ENCODE results near the gene GLI3.
"Not testable (repeated sequence)": the region's sequence is repeated elsewhere in the genome, so short reads cannot be mapped to it uniquely, and the experiment has no call there.

Gene GLI3

DNA sequence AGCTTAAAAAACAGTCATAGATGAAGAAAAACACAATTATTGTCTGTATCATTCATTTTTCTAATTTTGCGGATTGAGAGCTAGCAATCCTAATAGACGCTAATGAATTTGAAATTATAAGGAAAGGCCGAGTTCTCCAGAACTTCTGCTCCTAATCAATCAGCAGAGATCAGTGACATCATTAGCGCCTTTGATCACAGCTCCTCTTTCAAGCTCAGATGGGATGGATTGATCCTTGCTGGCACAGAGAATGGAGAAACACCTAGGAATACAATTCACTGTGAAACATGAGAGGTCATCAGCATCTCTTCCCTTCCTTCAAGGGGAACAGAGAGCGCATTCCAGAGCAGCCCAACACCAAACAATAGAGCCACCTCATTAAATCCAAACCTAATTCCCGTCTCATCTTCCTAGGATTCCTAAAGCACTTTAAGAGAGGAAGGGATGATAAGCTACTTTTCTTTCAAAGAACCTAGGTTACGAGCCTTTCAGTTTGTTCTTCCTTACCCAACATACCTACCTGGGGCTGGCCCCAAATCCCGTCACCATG lies 24.4 kb downstream of the GLI3 start:
- no peak for DNase-seq (ENCODE audit: low spot score)

GRCh38 chr7:42211938-42212337 lies 25.1 kb downstream of the GLI3 start:
- no peak for DNase-seq (ENCODE audit: low spot score)

DNA sequence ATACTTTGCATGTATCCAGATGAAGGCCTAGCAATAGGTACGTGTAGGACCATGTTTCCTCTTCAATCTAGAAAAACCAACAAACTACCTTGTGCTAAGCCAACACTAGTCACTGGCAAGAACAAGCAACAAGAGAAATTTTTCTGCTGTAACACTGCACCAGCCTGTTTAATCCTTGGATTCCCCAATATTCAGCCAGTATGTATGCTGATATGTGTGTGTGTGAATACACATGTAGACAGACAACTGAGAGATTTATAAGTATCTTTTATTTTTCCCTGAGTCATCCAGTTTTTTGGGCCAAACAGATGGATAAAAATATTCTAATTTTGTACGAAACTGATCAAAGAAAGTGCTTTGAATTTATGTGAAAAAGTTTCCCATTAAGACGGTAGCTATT lies 26.2 kb downstream of the GLI3 start:
- DNase-seq (ENCODE audit: low spot score), result no peak

GRCh38 chr7:42210333-42210732 lies 26.7 kb downstream of the GLI3 start:
- no peak for DNase-seq (ENCODE audit: low spot score)

- not testable (repeated sequence) for DNase-seq (ENCODE audit: low spot score)
Observed at GRCh38 chr7:42209085-42209484, 27.9 kb downstream of the GLI3 start.

DNA sequence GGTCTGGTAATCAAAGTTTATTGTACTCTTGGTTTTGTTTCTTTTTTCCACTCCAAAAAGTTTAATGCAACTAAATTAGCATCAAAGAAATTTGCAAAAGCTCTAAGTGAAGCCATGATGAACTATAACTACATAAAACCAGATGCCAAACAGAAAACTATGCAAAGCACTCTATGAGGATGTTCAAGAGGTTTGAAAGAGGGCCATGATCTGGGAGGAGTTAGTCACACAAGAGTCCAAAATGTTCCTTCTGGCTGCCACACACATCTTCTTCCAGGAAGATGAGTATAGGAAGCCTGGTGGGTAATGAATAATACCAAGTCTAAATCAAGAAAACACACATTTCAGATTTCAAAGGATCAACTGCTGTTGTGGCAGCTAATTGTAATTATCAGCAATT lies 28.4 kb downstream of the GLI3 start:
- DNase-seq (ENCODE audit: low spot score), result no peak

DNA sequence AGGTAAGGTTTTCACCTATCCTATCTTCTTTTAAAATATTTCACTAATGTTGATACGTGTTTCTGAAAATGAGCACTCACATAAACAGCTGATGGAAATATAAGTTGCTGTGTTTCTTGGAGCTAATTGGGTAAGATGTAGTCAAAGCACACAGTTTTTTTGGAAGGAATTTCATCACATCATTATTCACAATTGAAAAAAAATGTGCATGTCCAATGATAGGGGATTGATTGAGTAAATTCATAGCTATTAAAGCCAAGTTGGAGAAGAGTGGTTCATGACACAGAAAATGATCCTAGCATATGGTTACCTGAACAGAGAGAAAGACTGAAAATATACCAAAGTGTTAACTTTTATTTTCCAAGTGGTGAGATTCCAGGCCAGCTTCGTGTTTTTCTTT lies 29.6 kb downstream of the GLI3 start:
- no peak for DNase-seq (ENCODE audit: low spot score)

DNA sequence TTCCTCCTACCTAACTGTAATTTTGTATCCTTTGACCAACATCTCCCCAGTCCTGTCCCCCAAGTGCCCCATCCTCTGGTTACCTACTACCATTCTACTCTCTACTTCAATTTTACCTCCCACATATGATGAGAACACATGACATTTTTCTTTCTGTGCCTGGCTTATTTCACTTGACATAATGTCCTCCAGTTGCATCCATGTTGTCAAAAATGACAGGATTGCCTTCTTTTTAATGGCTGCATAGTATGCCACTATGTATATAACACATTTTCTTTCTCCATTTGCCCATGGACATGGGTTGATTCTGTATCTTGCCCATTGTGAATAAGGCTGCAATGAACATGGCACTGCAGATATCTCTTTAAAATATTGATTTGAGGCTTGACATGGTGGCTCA lies 33.7 kb downstream of the GLI3 start:
- DNase-seq (ENCODE audit: low spot score), result no peak

DNA sequence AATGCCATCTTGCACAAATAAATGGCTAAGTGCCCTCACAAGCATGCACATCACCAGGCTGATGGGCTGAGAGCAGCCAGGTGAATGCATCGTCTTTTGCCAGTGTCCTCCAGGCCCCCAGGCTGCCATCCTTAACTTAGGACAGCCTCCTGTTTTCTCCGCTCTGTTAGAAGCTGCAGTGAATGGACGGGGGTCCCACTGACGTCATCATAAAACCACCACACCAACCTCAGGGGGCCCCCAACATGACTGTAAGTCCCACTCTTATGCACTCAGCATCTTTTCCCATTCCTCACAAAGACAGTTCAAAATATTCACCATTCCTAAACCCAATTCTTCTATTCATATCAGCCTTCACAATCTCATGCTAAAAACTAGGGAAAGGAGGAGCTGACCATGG lies 34.4 kb downstream of the GLI3 start:
- no peak for DNase-seq (ENCODE audit: low spot score)

GRCh38 chr7:42198974-42199668 lies 37.9 kb downstream of the GLI3 start:
- peak; percentile 57 for DNase-seq (ENCODE audit: low spot score)

DNA sequence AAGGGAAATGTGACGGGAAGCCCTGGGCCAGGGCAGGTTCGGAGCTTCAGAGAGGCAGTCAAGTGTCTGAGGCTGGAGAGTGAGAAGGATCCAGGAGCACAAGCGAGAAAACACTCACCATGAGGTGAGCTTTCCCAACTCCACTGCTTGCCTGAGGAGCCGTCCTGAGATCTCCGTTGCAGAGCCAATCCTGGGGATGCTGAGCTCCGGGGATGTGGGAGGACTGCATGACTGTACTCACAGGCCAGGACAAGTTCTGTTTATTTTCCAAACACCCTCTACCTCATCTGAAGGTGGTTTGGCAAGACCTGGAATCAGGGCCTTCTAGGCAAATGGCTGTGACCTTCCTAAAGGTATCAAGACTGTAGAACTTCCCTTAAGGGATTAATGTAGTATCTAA lies 38.7 kb downstream of the GLI3 start:
- no peak for DNase-seq (ENCODE audit: low spot score)

GRCh38 chr7:42197451-42197850 lies 39.6 kb downstream of the GLI3 start:
- no peak for DNase-seq (ENCODE audit: low spot score)

DNA sequence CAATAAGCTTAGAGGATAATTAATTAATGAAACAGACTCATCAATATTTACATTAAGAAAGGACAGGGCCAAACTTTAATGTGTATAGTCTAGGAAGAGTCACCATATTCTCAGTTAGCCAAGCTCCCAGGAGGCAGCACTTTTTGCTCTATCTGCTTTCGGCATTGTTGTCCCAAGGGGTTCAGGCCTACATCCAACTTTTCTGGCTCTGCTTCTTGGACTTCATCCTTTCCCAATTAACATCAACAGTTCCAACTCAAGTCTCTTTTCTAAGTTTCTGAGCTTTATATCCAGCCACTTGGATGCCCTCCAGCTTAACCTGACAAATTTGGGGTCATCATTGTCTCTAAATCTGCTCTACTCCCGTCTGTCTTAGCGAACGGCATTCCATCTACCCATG lies 42.8 kb downstream of the GLI3 start:
- no peak for DNase-seq (ENCODE audit: low spot score)

DNA sequence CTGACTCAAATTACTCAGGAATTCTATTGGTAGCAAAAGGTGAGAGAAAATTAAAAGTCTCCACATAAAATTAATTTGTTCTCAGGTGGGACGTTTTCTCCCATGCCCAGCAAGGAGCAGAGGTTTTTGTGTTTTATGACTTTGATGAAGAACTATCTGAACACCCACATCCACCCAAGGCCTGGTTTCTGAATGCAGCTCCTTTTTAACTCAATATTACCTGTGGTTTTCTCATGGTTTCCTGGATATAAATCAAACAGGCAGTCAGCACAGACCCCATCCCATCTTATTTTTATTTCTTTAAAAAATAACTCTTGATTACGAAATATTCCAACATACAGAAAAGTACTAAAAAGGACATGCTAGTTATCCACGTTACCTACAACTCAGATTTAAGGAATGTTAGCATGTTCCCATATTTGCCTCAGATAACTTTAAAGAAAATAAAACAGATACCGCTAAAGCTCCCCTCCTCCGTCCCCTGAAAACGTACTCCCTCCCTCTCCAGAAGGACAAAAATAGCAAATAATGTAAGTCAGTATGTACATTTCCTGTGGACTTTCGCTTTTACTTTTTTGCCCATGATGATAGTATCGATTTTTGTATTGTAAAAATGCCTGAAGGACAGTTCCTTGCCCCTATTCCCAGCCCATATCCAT lies 43.4 kb downstream of the GLI3 start:
- DNase-seq (ENCODE audit: low spot score), result no peak

DNA sequence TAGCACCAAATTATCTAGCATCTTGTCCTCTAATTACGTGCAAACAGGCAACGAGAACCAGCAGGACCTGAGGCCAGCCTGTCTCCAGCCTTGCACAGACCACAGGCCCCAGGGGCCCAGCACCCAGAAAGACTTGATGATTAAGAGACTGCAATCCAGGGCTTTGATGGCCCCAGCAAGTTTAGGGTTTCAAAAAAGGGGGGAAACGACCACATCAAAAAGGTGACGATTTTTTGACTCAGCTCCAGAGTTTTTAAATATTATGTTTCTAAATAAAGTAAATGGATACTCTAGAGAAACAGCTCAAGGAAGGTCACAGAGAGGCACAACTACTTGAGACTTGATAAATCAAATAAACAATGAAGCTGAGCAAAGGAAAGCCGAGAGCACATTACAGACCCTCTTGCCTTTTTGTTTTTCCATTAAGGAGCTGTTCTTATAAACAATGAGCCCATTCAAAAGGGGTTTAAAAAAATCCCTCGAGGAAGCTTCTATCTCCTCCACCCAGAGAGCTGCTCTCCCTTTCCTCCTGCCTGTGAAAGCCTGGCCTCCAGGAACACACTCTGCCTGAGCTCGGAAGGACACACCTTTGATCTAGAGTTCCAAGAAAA lies 44.1 kb downstream of the GLI3 start:
- no peak for DNase-seq (ENCODE audit: low spot score)

GRCh38 chr7:42192066-42192465 lies 44.9 kb downstream of the GLI3 start:
- DNase-seq (ENCODE audit: low spot score), result no peak

DNA sequence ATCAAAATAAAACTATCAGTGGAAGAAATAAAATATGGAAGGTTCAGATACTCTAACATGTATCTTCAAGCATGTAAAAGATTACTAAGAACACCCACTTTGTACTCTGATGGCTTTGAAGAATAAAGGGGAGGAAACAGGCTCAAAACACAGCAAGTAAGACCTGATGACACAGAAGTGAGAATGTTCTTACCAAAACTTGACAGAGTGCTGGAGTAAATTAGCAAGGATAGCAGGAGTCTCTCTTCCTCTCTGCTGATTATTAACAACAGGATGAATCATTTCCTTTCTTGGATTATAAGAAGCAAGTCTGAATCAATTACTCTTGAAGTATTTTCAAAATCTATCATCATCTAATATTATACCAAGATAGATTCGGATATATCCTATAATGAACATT lies 47.5 kb downstream of the GLI3 start:
- no peak for DNase-seq (ENCODE audit: low spot score)

GRCh38 chr7:42186151-42186550 lies 50.9 kb downstream of the GLI3 start:
- DNase-seq (ENCODE audit: low spot score), result no peak

GRCh38 chr7:42185726-42186125 lies 51.3 kb downstream of the GLI3 start:
- no peak for DNase-seq (ENCODE audit: low spot score)

DNA sequence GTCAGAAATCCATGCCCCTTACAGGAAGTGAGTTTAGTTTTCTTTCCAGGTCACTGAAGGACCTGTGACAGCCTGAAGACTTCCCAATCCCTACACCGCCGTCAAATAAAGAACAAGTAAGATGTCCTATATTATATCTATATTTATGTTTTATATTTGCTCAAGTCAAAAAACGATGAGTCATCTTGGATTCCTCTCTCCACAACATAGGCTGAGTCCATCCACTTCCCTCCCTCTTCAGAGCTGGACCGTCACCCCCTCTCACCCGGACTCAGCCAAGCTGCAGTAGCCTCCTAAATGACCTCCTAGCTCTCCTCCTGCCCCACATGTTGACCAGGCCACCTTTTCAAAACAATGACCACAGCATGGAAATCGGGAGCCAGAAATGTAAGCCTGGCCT lies 53.5 kb downstream of the GLI3 start:
- no peak for DNase-seq (ENCODE audit: low spot score)

- DNase-seq (ENCODE audit: low spot score), result no peak
Observed at GRCh38 chr7:42181566-42181965, 55.4 kb downstream of the GLI3 start.

DNA sequence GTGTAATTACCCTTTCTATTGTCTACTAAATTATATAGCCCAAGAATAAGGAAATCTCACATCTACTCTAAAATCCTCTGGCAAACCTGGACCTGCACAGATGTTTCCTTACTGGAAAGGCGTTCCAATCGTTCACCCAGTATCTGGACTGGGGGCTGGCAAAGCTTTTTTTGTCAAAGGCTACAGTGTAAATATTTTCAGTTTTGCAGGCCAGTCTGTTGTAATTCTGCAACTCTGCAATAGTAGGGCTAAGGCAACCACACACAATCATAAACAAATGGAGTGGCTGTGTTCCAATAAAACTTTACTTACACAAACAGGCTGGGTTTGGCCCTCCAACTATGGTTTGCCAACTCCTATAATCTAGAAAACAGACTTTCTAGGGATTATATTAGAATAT lies 56.2 kb downstream of the GLI3 start:
- DNase-seq (ENCODE audit: low spot score), result no peak

- DNase-seq (ENCODE audit: low spot score), result no peak
Observed at GRCh38 chr7:42176724-42177101, 60.3 kb downstream of the GLI3 start.

Data from LoVo (cell line).